ENCODE results near the gene NOC2L. TPM values are rescaled to one million over a fixed set of nuclear protein-coding genes. Genes with fewer than 3 reads are reported as not detected.
"Not testable (repeated sequence)": the region's sequence is repeated elsewhere in the genome, so short reads cannot be mapped to it uniquely, and the experiment has no call there.

The NOC2L gene
- total RNA-seq, 2 donors from 2014 or later = 57.6 to 141 TPM

DNA sequence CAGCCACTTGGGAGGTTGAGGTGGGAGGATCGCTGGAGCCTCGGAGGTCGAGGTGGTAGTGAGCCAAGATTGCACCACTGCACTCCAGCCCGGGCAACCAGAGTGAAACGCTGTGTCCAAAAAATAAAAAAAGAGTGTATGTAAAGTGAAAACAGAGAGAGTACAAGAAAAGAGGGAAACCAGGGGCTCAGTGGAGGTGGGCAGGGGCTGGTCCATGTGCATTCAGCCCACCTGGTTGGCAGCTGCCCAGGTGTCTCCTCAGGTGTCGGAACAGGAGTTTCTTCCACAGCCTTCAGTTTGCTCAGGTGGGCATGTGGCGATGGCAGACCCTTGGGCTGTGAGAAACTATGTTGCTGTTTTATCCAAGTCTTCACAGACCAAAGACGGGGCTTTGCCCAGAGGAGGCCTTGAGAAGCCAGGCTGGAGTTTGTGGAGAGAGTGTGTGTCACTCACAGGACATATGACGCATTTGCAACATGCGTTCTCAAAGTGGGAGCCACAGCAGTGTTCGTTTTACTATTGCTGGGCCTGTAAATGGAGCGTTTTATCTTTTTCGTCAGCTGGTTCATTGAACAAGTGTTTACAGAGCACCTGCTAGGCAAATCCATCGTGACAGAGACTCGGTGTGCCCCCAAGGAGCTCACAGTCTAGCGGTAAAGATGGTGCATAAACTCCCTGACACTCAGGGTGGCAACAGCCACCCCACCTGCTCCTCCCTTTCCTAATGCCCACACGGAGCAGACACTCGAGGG is 57.8 kb downstream of the NOC2L start:
- no peaks in the 10 kb centered on the region for H3K36me3 Mint-ChIP-seq (ENCODE audit: low read depth)
- H3K27me3 Mint-ChIP-seq = peaks cover 17% of the 10 kb centered on the region
- no peak overlapping the region for H3K4me3 Mint-ChIP-seq
- no peaks in the 10 kb centered on the region for H3K9me3 Mint-ChIP-seq
- H3K27ac Mint-ChIP-seq = no peak overlapping the region
- peaks cover 10% of the 10 kb centered on the region for H3K4me1 Mint-ChIP-seq
- no peak for ATAC-seq (replicated peaks)

DNA sequence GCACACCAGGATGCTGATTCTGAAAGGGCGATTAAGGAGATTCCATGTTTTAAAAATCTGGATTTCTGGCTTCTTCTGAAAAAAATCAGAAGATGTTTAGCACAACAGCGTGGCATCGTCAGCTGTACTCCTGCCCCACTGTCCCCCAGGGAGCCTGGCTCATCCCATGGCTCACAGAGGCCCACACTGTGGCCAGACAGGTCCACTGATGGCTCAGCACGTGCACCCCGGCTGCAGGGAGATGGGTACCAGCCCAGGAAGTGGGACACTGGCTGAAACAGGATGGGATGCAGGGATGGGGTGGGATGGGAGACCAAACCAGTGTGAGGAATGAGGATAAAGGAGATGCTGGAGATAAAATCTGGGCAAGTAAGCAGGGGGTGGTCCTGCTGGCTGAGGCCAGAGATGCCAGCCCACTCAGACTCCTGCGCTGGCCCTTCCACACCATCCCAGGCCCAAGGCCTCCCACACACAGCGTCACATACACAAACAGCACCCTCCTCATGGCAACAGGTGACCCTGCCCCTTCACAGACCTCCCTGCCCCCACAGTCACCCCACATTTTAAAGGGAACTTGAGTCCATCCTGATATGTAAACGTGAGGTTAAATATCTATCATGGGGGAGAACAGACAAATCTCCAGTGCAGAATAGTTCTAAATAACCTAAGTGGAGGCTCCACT is 59.3 kb downstream of the NOC2L start:
- ATAC-seq (replicated peaks) = no peak
- H3K27me3 Mint-ChIP-seq = peaks cover 23% of the 10 kb centered on the region
- no peaks in the 10 kb centered on the region for H3K36me3 Mint-ChIP-seq (ENCODE audit: low read depth)
- H3K9me3 Mint-ChIP-seq = no peaks in the 10 kb centered on the region
- H3K4me3 Mint-ChIP-seq = no peak overlapping the region
- H3K27ac Mint-ChIP-seq = no peak overlapping the region
- peaks cover 10% of the 10 kb centered on the region for H3K4me1 Mint-ChIP-seq

DNA sequence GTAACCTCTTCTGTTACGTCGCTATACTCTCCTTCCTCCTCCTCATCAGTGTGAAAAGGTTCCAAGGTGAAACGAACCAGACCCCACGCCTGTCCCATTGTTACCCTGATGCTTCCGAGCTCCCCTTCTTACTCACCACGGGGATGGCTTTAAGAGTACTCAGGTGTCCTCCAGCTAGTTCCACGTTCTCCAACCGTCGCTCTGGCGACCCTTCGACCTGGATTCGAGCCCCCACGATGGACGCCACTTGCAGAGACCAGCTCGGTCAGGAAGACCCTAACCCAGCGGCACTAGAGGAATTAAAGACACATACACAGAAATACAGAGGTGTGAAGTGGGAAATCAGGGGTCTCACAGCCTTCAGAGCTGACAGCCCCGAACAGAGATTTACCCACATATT is 61.1 kb downstream of the NOC2L start:
- Mint-ChIP-seq H3K4me1 (peaks cover 10% of the 10 kb centered on the region), H3K4me3 (peak overlapping the region; percentile 56), H3K27ac (peak overlapping the region; percentile 9), H3K27me3 (peaks cover 23% of the 10 kb centered on the region)
- not testable (repeated sequence) for ATAC-seq (replicated peaks); H3K9me3 Mint-ChIP-seq; H3K36me3 Mint-ChIP-seq (ENCODE audit: low read depth)

DNA sequence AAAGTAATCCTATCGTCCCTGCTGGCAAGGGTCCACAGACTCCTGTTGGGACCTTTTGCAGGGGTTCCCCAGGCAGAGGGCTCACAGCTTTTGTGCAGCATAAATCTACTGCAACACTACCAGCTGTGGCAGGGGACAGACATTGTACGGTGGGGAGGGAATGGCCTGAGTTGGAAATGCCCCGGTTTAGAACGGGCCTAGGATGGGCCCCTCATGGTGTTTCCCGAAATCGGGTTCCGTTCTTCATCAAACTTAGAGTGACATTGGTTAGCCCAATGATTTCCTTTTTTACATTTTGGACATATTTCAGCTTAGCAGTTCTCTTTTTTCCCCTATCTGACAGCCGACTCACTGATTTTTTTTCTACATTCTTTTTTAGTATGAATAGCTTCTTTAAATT is 61.8 kb downstream of the NOC2L start:
- Mint-ChIP-seq H3K27me3 (peaks cover 23% of the 10 kb centered on the region), H3K9me3 (no peaks in the 10 kb centered on the region), H3K4me1 (peaks cover 10% of the 10 kb centered on the region), H3K27ac (no peak overlapping the region), H3K4me3 (no peak overlapping the region), H3K36me3 (ENCODE audit: low read depth) (no peaks in the 10 kb centered on the region)
- ATAC-seq (replicated peaks) = no peak

Other genes starting within 250 kb of the NOC2L start
- gene SAMD11, start 35.3 kb downstream of the NOC2L start, total RNA-seq = not detected
- 10 to 100 TPM; 17.4 to 17.8 TPM for gene KLHL17, start 1.3 kb upstream of the NOC2L start, total RNA-seq
- gene PLEKHN1, start 7.2 kb upstream of the NOC2L start, total RNA-seq = 1 to 10 TPM; 2.8 to 6.3 TPM
- gene PERM1, start 22.8 kb upstream of the NOC2L start, total RNA-seq = not detected
- gene HES4, start 40.8 kb upstream of the NOC2L start, total RNA-seq = 1 to 10 TPM in 1 of 2 donors, not detected in 1; 2.5 TPM
- gene ISG15, start 54.2 kb upstream of the NOC2L start, total RNA-seq = 10 to 100 TPM; 13.5 to 36.5 TPM
- gene AGRN, start 60.9 kb upstream of the NOC2L start, total RNA-seq = 10 to 100 TPM; 12.1 to 87.6 TPM
- gene RNF223, start 115.0 kb upstream of the NOC2L start, total RNA-seq = not detected
- 10 to 100 TPM; 15.7 to 18.8 TPM for gene C1orf159, start 156.8 kb upstream of the NOC2L start, total RNA-seq
- under 1 TPM in 1 of 2 donors, not detected in 1; 0.11 TPM for gene TTLL10, start 214.6 kb upstream of the NOC2L start, total RNA-seq
- 100 to 1,000 TPM; 105 to 796 TPM for gene TNFRSF18, start 247.3 kb upstream of the NOC2L start, total RNA-seq

Data from activated T-helper 17 cell treated with anti-CD3 and anti-CD28 coated beads, Interleukin-2, amount 50 U/mL, for 72 hours (primary cell).